MM.1S (cell line): ENCODE results near the gene UBL4B.

Experiments used
- DNase-seq: peaks from one replicate; pipeline ENCODE4 v3.0.0-alpha.2; 2015
- H2AFZ ChIP-seq: fragments of 300-600 bp; sonication (generic); 2 replicates; pipeline ENCODE4 v1.6.0; 2016; ENCODE audit warnings: antibody characterized with exemption, low read length
- H3F3A ChIP-seq: fragments of 300-600 bp; sonication (generic); 2 replicates; pipeline ENCODE4 v1.6.1; 2016; ENCODE audit warnings: mild to moderate bottlenecking, antibody characterized with exemption, low read length, moderate library complexity, mixed read lengths; ENCODE audit not compliant: insufficient read depth
- H3K27ac ChIP-seq: fragments of 300-600 bp; sonication (generic); 2 replicates; pipeline ENCODE4 v1.5.1; 2016; ENCODE audit warnings: mild to moderate bottlenecking, low read length
- H3K27me3 ChIP-seq: fragments of 300-600 bp; sonication (generic); replicated peaks from 2 replicates; pipeline ENCODE4 v1.6.0; 2016; ENCODE audit warnings: low read length; ENCODE audit not compliant: insufficient read depth
- H3K36me3 ChIP-seq: fragments of 300-600 bp; sonication (generic); replicated peaks from 2 replicates; pipeline ENCODE4 v1.6.1; 2016; ENCODE audit warnings: mild to moderate bottlenecking, low read length, mixed read lengths; ENCODE audit not compliant: insufficient read depth
- H3K4me1 ChIP-seq: fragments of 300-600 bp; sonication (generic); 2 replicates; pipeline ENCODE4 v1.6.1; 2016; ENCODE audit warnings: low read length, mixed read lengths
- H3K4me2 ChIP-seq: fragments of 300-600 bp; sonication (generic); 2 replicates; pipeline ENCODE4 v1.6.0; 2016; ENCODE audit warnings: low read depth, low read length
- H3K4me3 ChIP-seq: fragments of 300-600 bp; sonication (generic); 2 replicates; pipeline ENCODE4 v1.5.1; 2016; ENCODE audit warnings: low read length, mixed read lengths
- H3K79me2 ChIP-seq: fragments of 300-600 bp; sonication (generic); 2 replicates; pipeline ENCODE4 v1.6.1; 2016; ENCODE audit warnings: mixed run types, low read length, mixed read lengths
- H3K9ac ChIP-seq: fragments of 300-600 bp; sonication (generic); 2 replicates; pipeline ENCODE4 v1.6.1; 2016; ENCODE audit warnings: low read length, mixed read lengths
- H3K9me2 ChIP-seq: fragments of 300-600 bp; sonication (generic); replicated peaks from 2 replicates; pipeline ENCODE4 v1.6.1; 2016; ENCODE audit warnings: mild to moderate bottlenecking, low read length, mixed read lengths; ENCODE audit not compliant: insufficient read depth
- H3K9me3 ChIP-seq: fragments of 300-600 bp; sonication (generic); replicated peaks from 2 replicates; pipeline ENCODE4 v1.6.1; 2016; ENCODE audit warnings: mild to moderate bottlenecking, low read length, mixed read lengths; ENCODE audit not compliant: insufficient read depth
- H4K20me1 ChIP-seq: fragments of 300-600 bp; sonication (generic); 2 replicates; pipeline ENCODE4 v1.6.1; 2016; ENCODE audit warnings: mild to moderate bottlenecking, low read length, moderate library complexity, mixed read lengths; ENCODE audit not compliant: insufficient read depth
- EZH2 ChIP-seq: fragments of 300-600 bp; sonication (generic); optimal IDR thresholded peaks from 2 replicates; pipeline ENCODE3; 2017; ENCODE audit warnings: low read depth, mild to moderate bottlenecking, antibody characterized with exemption, low read length, mixed read lengths
- EZH2phosphoT487 ChIP-seq: fragments of 300-600 bp; sonication (generic); IDR thresholded peaks from 2 replicates; pipeline ENCODE4 v1.6.1; 2018; ENCODE audit warnings: antibody characterized with exemption, low read length
- TF ChIP-seq, protein P1 (sequence below): fragments of 300-600 bp; sonication (generic); IDR thresholded peaks from 2 replicates; pipeline ENCODE4 v1.5.1; 2016; ENCODE audit warnings: antibody characterized with exemption, low read length, mixed read lengths

The UBL4B gene

DNA sequence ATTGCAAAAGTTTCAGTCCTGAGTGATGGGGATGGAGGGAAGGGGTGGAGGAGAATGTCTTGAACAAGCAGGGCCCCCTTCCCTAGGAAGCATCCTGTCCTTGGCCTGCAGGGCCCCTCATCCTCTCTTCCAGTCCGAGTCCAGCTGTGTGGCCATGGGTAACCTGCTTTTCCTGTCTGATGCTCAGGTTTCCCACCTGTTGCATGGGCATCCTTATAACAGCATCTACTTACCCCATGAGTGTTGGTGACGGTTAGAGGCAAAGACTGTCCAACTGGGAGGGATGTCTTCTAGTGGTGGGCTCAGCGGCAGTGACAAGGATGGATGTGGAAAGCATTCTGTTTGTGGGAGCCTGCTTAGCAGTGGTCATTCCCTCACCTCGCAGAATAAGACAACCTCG is 1.9 kb downstream of the UBL4B start:
- Histone ChIP-seq H3F3A (no peaks in the 10 kb centered on the region), H3K36me3 (no peaks in the 10 kb centered on the region), H4K20me1 (no peaks in the 10 kb centered on the region), H3K4me1 (no peaks in the 10 kb centered on the region), H3K9me2 (no peaks in the 10 kb centered on the region), H3K27me3 (no peaks in the 10 kb centered on the region), H3K27ac (no peak overlapping the region), H3K79me2 (no peaks in the 10 kb centered on the region), H2AFZ (no peak overlapping the region), H3K4me3 (no peak overlapping the region), H3K9me3 (no peaks in the 10 kb centered on the region), H3K9ac (no peak overlapping the region), H3K4me2 (no peak overlapping the region)
- DNase-seq: no peak
- no peak for TF ChIP-seq EZH2
- TF ChIP-seq, protein P1, sequence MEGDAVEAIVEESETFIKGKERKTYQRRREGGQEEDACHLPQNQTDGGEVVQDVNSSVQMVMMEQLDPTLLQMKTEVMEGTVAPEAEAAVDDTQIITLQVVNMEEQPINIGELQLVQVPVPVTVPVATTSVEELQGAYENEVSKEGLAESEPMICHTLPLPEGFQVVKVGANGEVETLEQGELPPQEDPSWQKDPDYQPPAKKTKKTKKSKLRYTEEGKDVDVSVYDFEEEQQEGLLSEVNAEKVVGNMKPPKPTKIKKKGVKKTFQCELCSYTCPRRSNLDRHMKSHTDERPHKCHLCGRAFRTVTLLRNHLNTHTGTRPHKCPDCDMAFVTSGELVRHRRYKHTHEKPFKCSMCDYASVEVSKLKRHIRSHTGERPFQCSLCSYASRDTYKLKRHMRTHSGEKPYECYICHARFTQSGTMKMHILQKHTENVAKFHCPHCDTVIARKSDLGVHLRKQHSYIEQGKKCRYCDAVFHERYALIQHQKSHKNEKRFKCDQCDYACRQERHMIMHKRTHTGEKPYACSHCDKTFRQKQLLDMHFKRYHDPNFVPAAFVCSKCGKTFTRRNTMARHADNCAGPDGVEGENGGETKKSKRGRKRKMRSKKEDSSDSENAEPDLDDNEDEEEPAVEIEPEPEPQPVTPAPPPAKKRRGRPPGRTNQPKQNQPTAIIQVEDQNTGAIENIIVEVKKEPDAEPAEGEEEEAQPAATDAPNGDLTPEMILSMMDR: no peak
- TF ChIP-seq EZH2phosphoT487: no peak

DNA sequence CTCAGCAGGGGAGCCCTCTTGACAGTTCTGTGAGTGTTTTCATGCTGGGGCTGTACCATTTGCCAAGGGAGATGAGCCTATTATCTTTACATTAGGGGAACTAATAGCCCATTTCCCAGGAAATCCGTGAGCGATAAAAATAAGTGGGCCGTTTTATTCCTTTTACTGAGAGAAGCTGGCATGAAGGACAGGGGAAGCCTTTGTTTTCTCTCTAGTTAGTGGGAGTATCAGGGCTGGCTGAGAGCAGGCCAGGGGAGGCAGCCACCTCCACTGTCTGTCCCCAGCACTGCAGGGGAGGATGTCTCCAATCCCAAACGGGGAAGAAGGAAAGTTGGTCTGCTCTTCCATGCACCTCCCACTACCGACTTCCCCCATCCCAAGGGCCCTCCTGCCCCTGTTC is 2.5 kb downstream of the UBL4B start:
- H4K20me1 ChIP-seq: no peaks in the 10 kb centered on the region
- no peaks in the 10 kb centered on the region for H3K27me3 ChIP-seq
- H3K4me3 ChIP-seq: no peak overlapping the region
- no peak overlapping the region for H3K9ac ChIP-seq
- H3K36me3 ChIP-seq: no peaks in the 10 kb centered on the region
- H3K4me2 ChIP-seq: no peak overlapping the region
- no peaks in the 10 kb centered on the region for H3K79me2 ChIP-seq
- TF ChIP-seq EZH2 (no peak), EZH2phosphoT487 (no peak)
- TF ChIP-seq, protein P1: no peak
- no peaks in the 10 kb centered on the region for H3K9me3 ChIP-seq
- DNase-seq: no peak
- H3K27ac ChIP-seq: no peak overlapping the region
- no peaks in the 10 kb centered on the region for H3K9me2 ChIP-seq
- no peaks in the 10 kb centered on the region for H3F3A ChIP-seq
- no peaks in the 10 kb centered on the region for H3K4me1 ChIP-seq
- no peak overlapping the region for H2AFZ ChIP-seq

DNA sequence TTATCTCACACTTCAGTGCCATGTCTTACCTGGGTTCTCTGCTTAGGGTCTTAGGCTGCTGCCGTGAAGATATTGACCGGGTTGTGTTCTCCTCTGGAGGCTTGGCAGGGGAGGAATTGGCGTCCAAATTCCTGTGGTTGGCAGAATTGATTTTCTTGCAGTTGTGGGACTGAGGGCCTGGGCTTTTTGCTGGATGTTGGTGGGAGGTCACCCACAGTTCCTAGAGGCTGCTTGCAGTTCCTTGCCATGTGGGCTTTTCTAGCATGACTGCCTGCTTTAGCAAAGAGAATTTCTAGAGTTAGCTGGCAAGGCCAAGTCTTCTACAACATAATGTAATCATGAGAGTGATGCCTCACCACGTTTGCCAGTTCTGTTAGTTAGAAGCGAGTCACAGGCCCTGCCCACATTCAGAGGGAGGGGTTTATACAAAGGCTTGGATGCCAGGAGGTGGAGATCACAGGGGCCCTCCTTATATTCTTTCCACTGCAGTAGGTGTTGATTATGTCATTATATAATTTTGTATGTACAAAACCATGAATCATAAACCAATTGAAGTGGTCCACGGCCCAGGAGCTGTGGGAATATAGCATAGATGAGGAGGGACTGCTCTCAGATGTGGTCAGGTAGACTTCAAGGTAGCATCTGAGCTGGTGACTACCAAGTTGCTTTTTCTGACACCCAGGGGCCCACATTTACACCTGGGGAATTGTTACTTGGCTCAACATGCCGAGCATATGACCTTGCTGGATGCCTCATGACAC is 6.6 kb downstream of the UBL4B start:
- no peak overlapping the region for H2AFZ ChIP-seq
- H3K27ac ChIP-seq: no peak overlapping the region
- H3K9me3 ChIP-seq: no peaks in the 10 kb centered on the region
- H3K4me3 ChIP-seq: no peak overlapping the region
- no peak for TF ChIP-seq EZH2phosphoT487
- TF ChIP-seq EZH2: no peak
- TF ChIP-seq, protein P1: no peak
- H3K27me3 ChIP-seq: no peaks in the 10 kb centered on the region
- no peaks in the 10 kb centered on the region for H3K9me2 ChIP-seq
- no peak overlapping the region for H3K4me2 ChIP-seq
- no peaks in the 10 kb centered on the region for H3F3A ChIP-seq
- no peak for DNase-seq
- no peaks in the 10 kb centered on the region for H3K79me2 ChIP-seq
- no peaks in the 10 kb centered on the region for H3K36me3 ChIP-seq
- no peaks in the 10 kb centered on the region for H3K4me1 ChIP-seq
- H4K20me1 ChIP-seq: no peaks in the 10 kb centered on the region
- H3K9ac ChIP-seq: no peak overlapping the region
